Measurements from ENCODE around the gene DLK2. TPM values are rescaled to one million over a fixed set of nuclear protein-coding genes. Genes with fewer than 3 reads are reported as not detected.
"Not testable (repeated sequence)": the region's sequence is repeated elsewhere in the genome, so short reads cannot be mapped to it uniquely, and the experiment has no call there.

The DLK2 gene
- total and polyA plus RNA-seq, 10 donors: 0.12 to 0.68 (median 0.42) TPM; not detected in 2

DNA sequence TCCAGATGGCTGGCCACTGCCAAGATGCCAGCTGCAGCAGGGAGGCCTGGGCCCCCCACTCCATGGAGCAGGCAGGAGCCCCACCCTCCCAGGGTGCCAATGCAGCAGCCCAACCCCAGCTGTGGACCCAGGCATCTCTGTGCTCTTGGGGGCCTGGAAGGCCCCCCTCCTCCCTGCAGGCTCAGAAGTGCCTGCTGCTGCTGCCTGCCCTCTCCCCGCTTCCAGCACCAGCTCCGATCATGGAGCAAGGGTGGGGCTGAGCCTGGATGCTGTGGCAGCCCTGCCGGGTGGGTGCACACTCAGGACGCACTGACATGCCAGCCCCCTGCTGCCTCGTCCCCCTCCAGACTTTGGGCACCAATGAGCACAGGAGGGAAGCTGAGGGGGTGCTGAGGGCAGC, 42.8 kb downstream of the DLK2 start:
- H3K27me3 ChIP-seq (replicated peaks in 1 of 7): peaks cover 0 to 12% (median 0%) of the 10 kb centered on the region in 7 donors
- no peak overlapping the region for H3K27ac ChIP-seq
- H3K4me3 ChIP-seq: no peak overlapping the region
- DNase-seq: no peak
- no peak for TF ChIP-seq POLR2AphosphoS5 (IDR thresholded peaks at IDR 0.05)
- TF ChIP-seq POLR2A (IDR thresholded peaks at IDR 0.05): no peak
- intact Hi-C loops (cut with DNase I; ENCODE audit: low total_unique reads): no loop called here
- WGBS, 5 donors: 69 to 91% (median 77%) methylated on average over 5 of the region's 5 CpGs
- peaks cover 0 to 9% (median 0%) of the 10 kb centered on the region in 8 donors for H3K9me3 ChIP-seq
- no peaks in the 10 kb centered on the region for H3K4me1 ChIP-seq
- no peaks in the 10 kb centered on the region for H3K36me3 ChIP-seq

DNA sequence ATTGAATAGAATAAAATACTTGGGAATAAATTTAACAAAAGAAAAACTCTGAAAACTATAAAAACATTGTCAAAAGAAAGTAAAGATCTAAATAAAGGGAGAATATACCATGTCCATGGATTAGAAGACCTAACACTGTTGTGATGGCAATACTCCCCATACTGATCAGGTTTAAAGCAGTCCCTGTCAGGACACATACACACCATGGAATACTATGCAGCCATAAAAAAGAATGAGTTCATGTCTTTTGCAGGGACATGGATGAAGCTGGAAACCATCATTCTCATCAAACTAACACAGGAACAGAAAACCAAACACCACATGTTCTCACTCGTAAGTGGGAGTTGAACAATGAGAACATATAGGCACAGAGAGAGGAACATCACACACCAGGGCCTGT, 44.6 kb downstream of the DLK2 start:
- intact Hi-C loops (cut with DNase I; ENCODE audit: low total_unique reads); H3K4me1 ChIP-seq; DNase-seq; H3K36me3 ChIP-seq; H3K27ac ChIP-seq; H3K9me3 ChIP-seq; H3K4me3 ChIP-seq: not testable (repeated sequence)
- 88 to 96% (median 92%) methylated on average over 1 of the region's 1 CpG for WGBS, 5 donors
- peaks cover 0 to 12% (median 0%) of the 10 kb centered on the region in 7 donors for H3K27me3 ChIP-seq (replicated peaks in 1 of 7)

DNA sequence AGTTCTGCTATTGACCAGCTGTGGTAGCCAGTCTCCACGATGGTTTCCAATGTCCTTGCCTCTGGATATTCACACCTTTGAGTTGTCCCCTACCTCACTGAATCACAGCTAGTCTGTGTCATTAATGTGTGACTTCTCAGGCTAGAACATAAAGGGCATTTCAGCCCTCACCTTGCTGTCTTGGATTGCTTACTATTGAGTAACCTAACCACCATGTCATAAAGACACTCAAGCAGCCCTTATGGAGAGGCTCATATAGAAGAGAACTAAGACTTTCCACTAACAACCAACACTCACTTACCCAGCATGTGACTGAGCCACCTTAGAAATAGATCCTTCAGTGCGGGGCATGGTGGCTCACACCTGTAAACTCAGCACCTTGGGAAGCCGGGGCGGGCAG, 47.1 kb downstream of the DLK2 start:
- peaks cover 0 to 16% (median 0%) of the 10 kb centered on the region in 7 donors for H3K27me3 ChIP-seq (replicated peaks in 1 of 7)
- no peaks in the 10 kb centered on the region for H3K36me3 ChIP-seq
- TF ChIP-seq, protein P1, sequence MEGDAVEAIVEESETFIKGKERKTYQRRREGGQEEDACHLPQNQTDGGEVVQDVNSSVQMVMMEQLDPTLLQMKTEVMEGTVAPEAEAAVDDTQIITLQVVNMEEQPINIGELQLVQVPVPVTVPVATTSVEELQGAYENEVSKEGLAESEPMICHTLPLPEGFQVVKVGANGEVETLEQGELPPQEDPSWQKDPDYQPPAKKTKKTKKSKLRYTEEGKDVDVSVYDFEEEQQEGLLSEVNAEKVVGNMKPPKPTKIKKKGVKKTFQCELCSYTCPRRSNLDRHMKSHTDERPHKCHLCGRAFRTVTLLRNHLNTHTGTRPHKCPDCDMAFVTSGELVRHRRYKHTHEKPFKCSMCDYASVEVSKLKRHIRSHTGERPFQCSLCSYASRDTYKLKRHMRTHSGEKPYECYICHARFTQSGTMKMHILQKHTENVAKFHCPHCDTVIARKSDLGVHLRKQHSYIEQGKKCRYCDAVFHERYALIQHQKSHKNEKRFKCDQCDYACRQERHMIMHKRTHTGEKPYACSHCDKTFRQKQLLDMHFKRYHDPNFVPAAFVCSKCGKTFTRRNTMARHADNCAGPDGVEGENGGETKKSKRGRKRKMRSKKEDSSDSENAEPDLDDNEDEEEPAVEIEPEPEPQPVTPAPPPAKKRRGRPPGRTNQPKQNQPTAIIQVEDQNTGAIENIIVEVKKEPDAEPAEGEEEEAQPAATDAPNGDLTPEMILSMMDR (IDR thresholded peaks at IDR 0.05 in 8 of 11, conservative IDR thresholded peaks at IDR 0.05 in 3 of 11): no peak
- no peak for TF ChIP-seq POLR2A (IDR thresholded peaks at IDR 0.05)
- TF ChIP-seq POLR2AphosphoS5 (IDR thresholded peaks at IDR 0.05): no peak
- no peak overlapping the region for H3K27ac ChIP-seq
- DNase-seq: no peak
- H3K4me1 ChIP-seq: no peaks in the 10 kb centered on the region
- intact Hi-C loops (cut with DNase I; ENCODE audit: low total_unique reads): no loop called here
- peaks cover 0 to 7% (median 0%) of the 10 kb centered on the region in 8 donors for H3K9me3 ChIP-seq
- 89 to 98% (median 97%) methylated on average over 4 of the region's 4 CpGs for WGBS, 5 donors
- no peak overlapping the region for H3K4me3 ChIP-seq

DNA sequence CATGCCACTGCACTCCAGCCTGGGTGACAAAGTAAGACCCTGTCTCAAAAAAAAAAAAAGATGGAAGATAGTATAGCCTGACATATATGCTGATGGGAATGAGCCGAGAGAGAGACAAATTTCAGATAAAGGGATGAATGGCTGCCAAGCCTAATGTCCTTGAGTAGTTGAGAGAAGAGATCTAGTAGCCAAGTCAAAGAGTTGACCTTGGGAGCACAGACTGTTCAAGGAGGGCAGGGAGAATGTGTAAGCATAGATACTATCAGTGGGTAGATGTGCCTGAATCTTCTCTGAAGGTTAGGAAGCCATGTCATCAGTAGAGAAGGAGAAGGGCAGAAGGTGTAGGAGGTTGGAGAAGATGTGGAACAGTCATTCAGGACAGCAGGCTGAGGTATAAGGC, 48.1 kb downstream of the DLK2 start:
- Histone ChIP-seq H3K27ac (no peak overlapping the region), H3K27me3 (replicated peaks in 1 of 7) (peaks cover 0 to 13% (median 0%) of the 10 kb centered on the region in 7 donors), H3K4me1 (no peaks in the 10 kb centered on the region), H3K4me3 (no peak overlapping the region), H3K9me3 (no peaks in the 10 kb centered on the region), H3K36me3 (no peaks in the 10 kb centered on the region)
- TF ChIP-seq POLR2A (IDR thresholded peaks at IDR 0.05): no peak
- no peak for TF ChIP-seq POLR2AphosphoS5 (IDR thresholded peaks at IDR 0.05)
- TF ChIP-seq, protein P1 (IDR thresholded peaks at IDR 0.05 in 8 of 11, conservative IDR thresholded peaks at IDR 0.05 in 3 of 11): no peak
- intact Hi-C loops (cut with DNase I; ENCODE audit: low total_unique reads): no loop called here
- DNase-seq: no peak
- 68 to 96% (median 78%) methylated on average over 1 of the region's 1 CpG for WGBS, 5 donors

DNA sequence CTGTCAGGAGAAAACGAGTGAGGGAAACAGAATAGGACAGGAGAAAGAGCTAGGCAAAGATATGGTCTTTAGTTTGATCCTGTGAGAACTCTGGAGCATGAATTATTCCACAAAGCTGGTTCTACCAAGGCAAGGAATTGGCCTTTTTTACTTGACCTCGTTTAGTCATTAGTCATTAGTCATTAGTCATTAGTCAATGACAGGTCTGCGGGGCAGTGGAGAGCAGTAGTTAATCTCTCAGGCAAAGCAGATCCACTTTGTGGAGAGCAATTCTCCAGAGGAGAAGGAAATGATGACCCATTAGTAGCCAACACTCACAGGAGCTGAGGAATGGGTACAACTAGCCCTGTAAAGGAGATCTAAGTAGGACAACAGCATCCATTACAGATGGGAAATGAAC, 50.0 kb downstream of the DLK2 start:
- no peak for TF ChIP-seq POLR2AphosphoS5 (IDR thresholded peaks at IDR 0.05)
- no peak for TF ChIP-seq POLR2A (IDR thresholded peaks at IDR 0.05)
- TF ChIP-seq, protein P1 (IDR thresholded peaks at IDR 0.05 in 8 of 11, conservative IDR thresholded peaks at IDR 0.05 in 3 of 11): no peak
- DNase-seq: no peak
- H3K9me3 ChIP-seq: no peaks in the 10 kb centered on the region
- intact Hi-C loops (cut with DNase I; ENCODE audit: low total_unique reads): no loop called here
- H3K27ac ChIP-seq: no peak overlapping the region
- no peaks in the 10 kb centered on the region for H3K36me3 ChIP-seq
- H3K4me3 ChIP-seq: no peak overlapping the region
- 50 to 62% (median 59%) methylated on average over 3 of the region's 3 CpGs for WGBS, 5 donors
- peaks cover 0 to 14% (median 0%) of the 10 kb centered on the region in 7 donors for H3K27me3 ChIP-seq (replicated peaks in 1 of 7)
- H3K4me1 ChIP-seq: no peaks in the 10 kb centered on the region

Measured in spleen (tissue), 11 donors.